HEK293T (cell line): ENCODE results near the gene PPY.

Source experiments
- ARNT ChIP-seq: fragments of 450-650 bp; IDR thresholded peaks from 2 replicates; pipeline ENCODE4 v1.6.1; 2017; ENCODE audit warnings: mild to moderate bottlenecking
- BHLHE40 ChIP-seq: fragments of 450-650 bp; IDR thresholded peaks from 2 replicates; pipeline ENCODE4 v1.6.1; 2016; ENCODE audit warnings: mild to moderate bottlenecking, moderate library complexity, borderline replicate concordance
- ELF4 ChIP-seq: fragments of 450-650 bp; IDR thresholded peaks from 2 replicates; pipeline ENCODE4 v1.6.1; 2017; ENCODE audit warnings: antibody characterized with exemption
- FOXK2 ChIP-seq: fragments of 450-650 bp; IDR thresholded peaks from 2 replicates; pipeline ENCODE4 v1.6.1; 2016; ENCODE audit warnings: mild to moderate bottlenecking
- FOXM1 ChIP-seq: fragments of 450-650 bp; IDR thresholded peaks from 2 replicates; pipeline ENCODE4 v1.6.1; 2017; ENCODE audit warnings: mild to moderate bottlenecking, borderline replicate concordance
- HDGF ChIP-seq: fragments of 450-650 bp; IDR thresholded peaks from 2 replicates; pipeline ENCODE4 v1.6.1; 2017; ENCODE audit warnings: antibody characterized with exemption, borderline replicate concordance
- L3MBTL2 ChIP-seq: fragments of 450-650 bp; conservative IDR thresholded peaks from 2 replicates; pipeline ENCODE4 v1.6.1; 2016; ENCODE audit warnings: mild to moderate bottlenecking
- NFRKB ChIP-seq: fragments of 450-650 bp; IDR thresholded peaks from 2 replicates; pipeline ENCODE4 v1.6.1; 2016; ENCODE audit warnings: mild to moderate bottlenecking, moderate library complexity
- PKNOX1 ChIP-seq: fragments of 450-650 bp; IDR thresholded peaks from 2 replicates; pipeline ENCODE4 v1.6.1; 2016
- SP1 ChIP-seq: fragments of 450-650 bp; IDR thresholded peaks from 2 replicates; pipeline ENCODE4 v1.6.1; 2017
- SUZ12 ChIP-seq: fragments of 450-650 bp; IDR thresholded peaks from 2 replicates; pipeline ENCODE4 v1.6.1; 2016; ENCODE audit warnings: mild to moderate bottlenecking
- TARDBP ChIP-seq: fragments of 450-650 bp; IDR thresholded peaks from 2 replicates; pipeline ENCODE4 v1.6.1; 2016

- TF ChIP-seq SP1 (no peak), HDGF (no peak), ELF4 (no peak), FOXM1 (no peak), SUZ12 (no peak), L3MBTL2 (no peak), FOXK2 (no peak), BHLHE40 (no peak), PKNOX1 (no peak), TARDBP (no peak), ARNT (no peak), NFRKB (no peak)
These were observed 7.5 kb upstream of the PPY start for GRCh38 chr17:43949781-43950180.
